A549 (cell line): ENCODE results near the gene FMNL3.

Experiments
- CHD4 ChIP-seq: fragments of 200-600 bp; sonication (generic); IDR thresholded peaks from 2 replicates; pipeline ENCODE4 v1.6.1; 2016; ENCODE audit warnings: antibody characterized with exemption, mild to moderate bottlenecking, borderline replicate concordance
- ELK1 ChIP-seq: fragments of 150-350 bp; IDR thresholded peaks from 2 replicates; pipeline ENCODE4 v1.6.1; 2014; ENCODE audit warnings: low read depth, mild to moderate bottlenecking, low read length
- HMGXB4 ChIP-seq: fragments of 250-450 bp; sonication (Bioruptor Pico); IDR thresholded peaks from 2 replicates; pipeline ENCODE4 v1.5.0; 2021; ENCODE audit warnings: mild to moderate bottlenecking, moderate library complexity, borderline replicate concordance
- KDM1A ChIP-seq: fragments of 200-600 bp; sonication (generic); IDR thresholded peaks from 2 replicates; pipeline ENCODE4 v1.6.1; 2016; ENCODE audit warnings: low read depth, mild to moderate bottlenecking
- PBX3 ChIP-seq: IDR thresholded peaks from 2 replicates; pipeline ENCODE4 v1.6.1; 2012
- POLR2A ChIP-seq: IDR thresholded peaks from 2 replicates; pipeline ENCODE4 v1.6.1; 2012; ENCODE audit warnings: mild to moderate bottlenecking, low read length
- TF ChIP-seq, protein P1 (sequence below): fragments of >200 bp; sonication (Bioruptor Twin); formaldehyde crosslinking; IDR thresholded peaks from 3 replicates; pipeline ENCODE4 v1.5.1; 2016

DNA sequence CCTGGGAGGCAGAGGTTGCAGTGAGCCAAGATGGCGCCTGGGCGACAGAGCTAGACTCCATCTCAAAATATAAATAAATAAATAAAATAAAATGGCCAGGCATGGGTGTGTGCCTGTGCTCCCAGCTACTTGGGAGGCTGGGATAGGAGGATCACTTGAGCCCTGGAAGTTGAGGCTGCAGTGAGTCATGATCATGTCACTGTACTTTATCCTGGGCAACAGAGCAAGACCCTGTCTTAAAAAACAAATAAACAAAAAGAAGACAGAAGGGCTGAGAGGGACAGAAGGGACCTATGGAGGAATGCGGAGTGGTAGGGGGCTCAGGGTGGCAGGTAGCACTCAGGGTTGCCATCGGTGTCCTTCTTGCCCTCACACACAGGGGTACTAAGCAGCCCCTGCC, 43.0 kb downstream of the FMNL3 start:
- TF ChIP-seq POLR2A: no peak
- no peak for TF ChIP-seq HMGXB4
- no peak for TF ChIP-seq KDM1A
- no peak for TF ChIP-seq PBX3
- TF ChIP-seq, protein P1, sequence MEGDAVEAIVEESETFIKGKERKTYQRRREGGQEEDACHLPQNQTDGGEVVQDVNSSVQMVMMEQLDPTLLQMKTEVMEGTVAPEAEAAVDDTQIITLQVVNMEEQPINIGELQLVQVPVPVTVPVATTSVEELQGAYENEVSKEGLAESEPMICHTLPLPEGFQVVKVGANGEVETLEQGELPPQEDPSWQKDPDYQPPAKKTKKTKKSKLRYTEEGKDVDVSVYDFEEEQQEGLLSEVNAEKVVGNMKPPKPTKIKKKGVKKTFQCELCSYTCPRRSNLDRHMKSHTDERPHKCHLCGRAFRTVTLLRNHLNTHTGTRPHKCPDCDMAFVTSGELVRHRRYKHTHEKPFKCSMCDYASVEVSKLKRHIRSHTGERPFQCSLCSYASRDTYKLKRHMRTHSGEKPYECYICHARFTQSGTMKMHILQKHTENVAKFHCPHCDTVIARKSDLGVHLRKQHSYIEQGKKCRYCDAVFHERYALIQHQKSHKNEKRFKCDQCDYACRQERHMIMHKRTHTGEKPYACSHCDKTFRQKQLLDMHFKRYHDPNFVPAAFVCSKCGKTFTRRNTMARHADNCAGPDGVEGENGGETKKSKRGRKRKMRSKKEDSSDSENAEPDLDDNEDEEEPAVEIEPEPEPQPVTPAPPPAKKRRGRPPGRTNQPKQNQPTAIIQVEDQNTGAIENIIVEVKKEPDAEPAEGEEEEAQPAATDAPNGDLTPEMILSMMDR: no peak
- TF ChIP-seq CHD4: no peak
- TF ChIP-seq ELK1: no peak
